ENCODE measurements around the gene ACSL4. TPM values are rescaled to one million over a fixed set of nuclear protein-coding genes. Genes with fewer than 3 reads are reported as not detected.

ACSL4 gene
- total RNA-seq, 6 experiments from 2014 or later, result 1.8 to 76.7 (median 5.3) TPM

DNA sequence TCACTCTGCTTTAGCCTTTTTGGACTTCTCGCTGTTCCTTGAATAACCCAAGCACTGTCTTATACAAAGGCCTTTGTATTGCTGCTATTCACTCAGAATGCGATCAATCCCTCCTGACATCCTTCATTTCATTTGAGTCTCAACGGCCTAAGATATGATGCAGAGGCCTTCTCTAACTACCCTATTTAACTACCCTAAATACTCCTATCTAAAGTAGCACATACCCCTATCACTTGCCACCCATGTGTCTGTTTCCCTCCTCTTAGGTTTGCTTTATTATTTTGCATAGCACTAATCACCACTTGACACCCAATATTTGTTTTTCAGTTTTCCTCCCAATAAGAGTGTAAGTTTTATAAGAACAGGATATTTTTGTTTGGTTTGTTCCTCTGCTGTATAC lies 42.3 kb upstream of the ACSL4 start:
- peaks cover 0 to 39% of the 10 kb centered on the region in 2 donors for H3K27me3 ChIP-seq
- intact Hi-C loops (cut with DNase I), result no loop called here
- ATAC-seq, result no peak
- no peak for DNase-seq
- 69% methylated on average over 3 of the region's 3 CpGs for WGBS (ENCODE audit: insufficient coverage, low coverage, low lambda C conversion rate, missing lambda C conversion rate)
- no peaks in the 10 kb centered on the region for H3K36me3 ChIP-seq
- no peak overlapping the region for H3K27ac ChIP-seq
- TF ChIP-seq, protein P1, sequence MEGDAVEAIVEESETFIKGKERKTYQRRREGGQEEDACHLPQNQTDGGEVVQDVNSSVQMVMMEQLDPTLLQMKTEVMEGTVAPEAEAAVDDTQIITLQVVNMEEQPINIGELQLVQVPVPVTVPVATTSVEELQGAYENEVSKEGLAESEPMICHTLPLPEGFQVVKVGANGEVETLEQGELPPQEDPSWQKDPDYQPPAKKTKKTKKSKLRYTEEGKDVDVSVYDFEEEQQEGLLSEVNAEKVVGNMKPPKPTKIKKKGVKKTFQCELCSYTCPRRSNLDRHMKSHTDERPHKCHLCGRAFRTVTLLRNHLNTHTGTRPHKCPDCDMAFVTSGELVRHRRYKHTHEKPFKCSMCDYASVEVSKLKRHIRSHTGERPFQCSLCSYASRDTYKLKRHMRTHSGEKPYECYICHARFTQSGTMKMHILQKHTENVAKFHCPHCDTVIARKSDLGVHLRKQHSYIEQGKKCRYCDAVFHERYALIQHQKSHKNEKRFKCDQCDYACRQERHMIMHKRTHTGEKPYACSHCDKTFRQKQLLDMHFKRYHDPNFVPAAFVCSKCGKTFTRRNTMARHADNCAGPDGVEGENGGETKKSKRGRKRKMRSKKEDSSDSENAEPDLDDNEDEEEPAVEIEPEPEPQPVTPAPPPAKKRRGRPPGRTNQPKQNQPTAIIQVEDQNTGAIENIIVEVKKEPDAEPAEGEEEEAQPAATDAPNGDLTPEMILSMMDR (IDR thresholded peaks at IDR 0.05), result no peak
- no peak for TF ChIP-seq POLR2A (IDR thresholded peaks at IDR 0.05)
- no peak overlapping the region for H3K4me3 ChIP-seq
- no peaks in the 10 kb centered on the region for H3K9me3 ChIP-seq
- H3K4me1 ChIP-seq, result peaks cover 0 to 15% (median 0%) of the 10 kb centered on the region in 4 donors

DNA sequence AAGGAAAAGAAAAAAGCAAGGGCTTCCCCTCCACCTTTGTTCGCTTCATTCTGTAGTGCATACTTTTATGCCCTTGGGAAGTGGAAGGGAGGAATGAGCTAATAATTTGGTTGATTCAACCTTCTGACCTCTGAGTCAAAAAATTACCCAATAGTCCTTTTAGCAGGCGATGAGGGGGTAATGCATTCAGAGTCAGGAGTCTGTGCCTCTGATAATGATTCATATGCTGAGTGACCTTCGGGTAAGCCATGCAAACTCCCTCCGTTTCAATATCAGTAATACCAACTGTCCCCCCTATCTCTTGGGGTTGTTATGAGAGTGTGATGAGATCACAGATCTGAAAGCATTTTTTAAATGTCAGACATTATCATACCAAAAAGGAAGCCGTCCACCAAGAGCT lies 41.6 kb upstream of the ACSL4 start:
- Histone ChIP-seq H3K36me3 (no peaks in the 10 kb centered on the region), H3K4me1 (peaks cover 0 to 15% (median 0%) of the 10 kb centered on the region in 4 donors), H3K4me3 (no peak overlapping the region), H3K27ac (no peak overlapping the region), H3K9me3 (no peaks in the 10 kb centered on the region), H3K27me3 (peaks cover 0 to 32% of the 10 kb centered on the region in 2 donors)
- WGBS (ENCODE audit: insufficient coverage, low coverage, low lambda C conversion rate, missing lambda C conversion rate), result 61% methylated on average over 5 of the region's 5 CpGs
- intact Hi-C loops (cut with DNase I), result no loop called here
- DNase-seq, result no peak
- peak in 2 of 4 donors; percentile 53 to 90 for ATAC-seq
- TF ChIP-seq POLR2A (IDR thresholded peaks at IDR 0.05), result no peak
- TF ChIP-seq, protein P1 (IDR thresholded peaks at IDR 0.05), result no peak

- peaks cover 0 to 15% (median 0%) of the 10 kb centered on the region in 4 donors for H3K4me1 ChIP-seq
- peaks cover 0 to 31% of the 10 kb centered on the region in 2 donors for H3K27me3 ChIP-seq
- no peak overlapping the region for H3K27ac ChIP-seq
- 94% methylated on average over 1 of the region's 1 CpG for WGBS (ENCODE audit: insufficient coverage, low coverage, low lambda C conversion rate, missing lambda C conversion rate)
- no peak overlapping the region for H3K4me3 ChIP-seq
- no peak for TF ChIP-seq POLR2A (IDR thresholded peaks at IDR 0.05)
- TF ChIP-seq, protein P1 (IDR thresholded peaks at IDR 0.05), result no peak
- no peaks in the 10 kb centered on the region for H3K36me3 ChIP-seq
- DNase-seq (no peak), ATAC-seq (no peak)
- intact Hi-C loops (cut with DNase I), result no loop called here
- no peaks in the 10 kb centered on the region for H3K9me3 ChIP-seq
Measured at GRCh38 chrX:109774136-109774535, 41.1 kb upstream of the ACSL4 start.

- intact Hi-C loops (cut with DNase I), result no loop called here
- Histone ChIP-seq H3K36me3 (no peaks in the 10 kb centered on the region), H3K9me3 (peaks cover 0 to 4% (median 0%) of the 10 kb centered on the region in 4 donors), H3K4me1 (peaks cover 0 to 15% (median 0%) of the 10 kb centered on the region in 4 donors), H3K27ac (no peak overlapping the region), H3K27me3 (peaks cover 0 to 37% of the 10 kb centered on the region in 2 donors), H3K4me3 (no peak overlapping the region)
- 71% methylated on average over 2 of the region's 2 CpGs for WGBS (ENCODE audit: insufficient coverage, low coverage, low lambda C conversion rate, missing lambda C conversion rate)
- no peak for TF ChIP-seq POLR2A (IDR thresholded peaks at IDR 0.05)
- TF ChIP-seq, protein P1 (IDR thresholded peaks at IDR 0.05), result no peak
- DNase-seq (no peak), ATAC-seq (no peak)
Measured at GRCh38 chrX:109773374-109773773, 40.3 kb upstream of the ACSL4 start.

GRCh38 chrX:109770780-109771179 lies 37.7 kb upstream of the ACSL4 start:
- Histone ChIP-seq H3K27ac (no peak overlapping the region), H3K36me3 (no peaks in the 10 kb centered on the region), H3K4me3 (no peak overlapping the region), H3K9me3 (peaks cover 0 to 4% (median 0%) of the 10 kb centered on the region in 4 donors), H3K27me3 (peaks cover 0 to 24% of the 10 kb centered on the region in 2 donors), H3K4me1 (peaks cover 0 to under 1% (median 0%) of the 10 kb centered on the region in 4 donors)
- no peak for ATAC-seq
- no peak for TF ChIP-seq POLR2A (IDR thresholded peaks at IDR 0.05)
- TF ChIP-seq, protein P1 (IDR thresholded peaks at IDR 0.05), result no peak
- DNase-seq, result no peak
- WGBS (ENCODE audit: insufficient coverage, low coverage, low lambda C conversion rate, missing lambda C conversion rate), result 56% methylated on average over 2 of the region's 2 CpGs
- intact Hi-C loops (cut with DNase I), result no loop called here

All from right lobe of liver (tissue), 6 donors.